HG02943 (cell line): ENCODE measurements around the gene PPP1R12C.

ENCODE experiments used
- ATAC-seq: cut with Tn5 transposase; IDR thresholded peaks from one replicate; pipeline ENCODE4 v1.9.1; 2021; ENCODE audit warnings: mild to moderate bottlenecking, low read depth, moderate library complexity; ENCODE audit not compliant: unreplicated experiment

Gene PPP1R12C

GRCh38 chr19:55146705-55147273 lies 29.4 kb upstream of the PPP1R12C start:
- no peak for ATAC-seq

GRCh38 chr19:55146078-55146704 lies 28.8 kb upstream of the PPP1R12C start:
- ATAC-seq: no peak

GRCh38 chr19:55145232-55145631 lies 27.8 kb upstream of the PPP1R12C start:
- ATAC-seq: no peak

GRCh38 chr19:55141696-55142095 lies 24.3 kb upstream of the PPP1R12C start:
- no peak for ATAC-seq

- no peak for ATAC-seq
These were observed 20.5 kb upstream of the PPP1R12C start for GRCh38 chr19:55137915-55138314.

- no peak for ATAC-seq
These were observed 19.1 kb upstream of the PPP1R12C start for GRCh38 chr19:55136399-55137102.

GRCh38 chr19:55134736-55135135 lies 17.3 kb upstream of the PPP1R12C start:
- no peak for ATAC-seq

GRCh38 chr19:55133639-55134444 lies 16.4 kb upstream of the PPP1R12C start:
- ATAC-seq: no peak

- no peak for ATAC-seq
These were observed 15.2 kb upstream of the PPP1R12C start for GRCh38 chr19:55132453-55133129.

GRCh38 chr19:55131421-55131820 lies 14.0 kb upstream of the PPP1R12C start:
- ATAC-seq: no peak

GRCh38 chr19:55119053-55119452 lies 1.6 kb upstream of the PPP1R12C start:
- ATAC-seq: no peak

GRCh38 chr19:55118401-55118991 lies 1.1 kb upstream of the PPP1R12C start:
- ATAC-seq: no peak

GRCh38 chr19:55117663-55118391 lies 390 bp upstream of the PPP1R12C start:
- ATAC-seq: peak; percentile 72

- ATAC-seq: no peak
These were observed 1.1 kb downstream of the PPP1R12C start for GRCh38 chr19:55116232-55116858.

GRCh38 chr19:55115446-55116065 lies 1.9 kb downstream of the PPP1R12C start:
- ATAC-seq: no peak

GRCh38 chr19:55114566-55115145 lies 2.8 kb downstream of the PPP1R12C start:
- no peak for ATAC-seq

GRCh38 chr19:55113570-55114039 lies 3.8 kb downstream of the PPP1R12C start:
- no peak for ATAC-seq
